HG02678 (cell line): Measurements from ENCODE around the gene HRH3.
A peak's percentile ranks its signal among the peaks of the same experiment; 100 is the strongest.

Experiments
- ATAC-seq: cut with Tn5 transposase; IDR thresholded peaks from one replicate; pipeline ENCODE4 v1.9.1; 2021; ENCODE audit warnings: mild to moderate bottlenecking, moderate library complexity; ENCODE audit not compliant: unreplicated experiment

The HRH3 gene

GRCh38 chr20:62244644-62245108 lies 24.6 kb upstream of the HRH3 start:
- no peak for ATAC-seq

GRCh38 chr20:62243906-62244515 lies 23.9 kb upstream of the HRH3 start:
- no peak for ATAC-seq

- no peak for ATAC-seq
Measured at GRCh38 chr20:62243106-62243505, 23.0 kb upstream of the HRH3 start.

- no peak for ATAC-seq
Measured at GRCh38 chr20:62242176-62242575, 22.1 kb upstream of the HRH3 start.

- no peak for ATAC-seq
Measured at GRCh38 chr20:62241506-62241905, 21.4 kb upstream of the HRH3 start.

- no peak for ATAC-seq
Measured at GRCh38 chr20:62240020-62240685, 20.1 kb upstream of the HRH3 start.

GRCh38 chr20:62239278-62239879 lies 19.3 kb upstream of the HRH3 start:
- no peak for ATAC-seq

GRCh38 chr20:62238569-62239277 lies 18.6 kb upstream of the HRH3 start:
- peak; percentile 3 for ATAC-seq

GRCh38 chr20:62237801-62238568 lies 17.9 kb upstream of the HRH3 start, which contains the start of gene OSBPL2:
TSS of gene OSBPL2 (plus strand) at chr20:62238521. CDS start at chr20:62256185, 17,664 bp downstream.
- ATAC-seq, result peak; percentile 97

- no peak for ATAC-seq
Measured at GRCh38 chr20:62237514-62237800, 17.4 kb upstream of the HRH3 start.

GRCh38 chr20:62236766-62237513 lies 16.9 kb upstream of the HRH3 start:
- ATAC-seq, result no peak

- ATAC-seq, result no peak
Measured at GRCh38 chr20:62236200-62236599, 16.1 kb upstream of the HRH3 start.

- no peak for ATAC-seq
Measured at GRCh38 chr20:62235777-62236157, 15.7 kb upstream of the HRH3 start.

GRCh38 chr20:62235001-62235776 lies 15.1 kb upstream of the HRH3 start:
- no peak for ATAC-seq

- ATAC-seq, result no peak
Measured at GRCh38 chr20:62234339-62234738, 14.3 kb upstream of the HRH3 start.

- no peak for ATAC-seq
Measured at GRCh38 chr20:62233684-62234083, 13.6 kb upstream of the HRH3 start.

- no peak for ATAC-seq
Measured at GRCh38 chr20:62232770-62233645, 12.9 kb upstream of the HRH3 start.

- no peak for ATAC-seq
Measured at GRCh38 chr20:62232194-62232593, 12.1 kb upstream of the HRH3 start.

GRCh38 chr20:62231292-62231691 lies 11.2 kb upstream of the HRH3 start:
- ATAC-seq, result no peak
